Regular cardiac myocyte (primary cell): ENCODE data around the gene PLCB1. TPM values are rescaled to one million over a fixed set of nuclear protein-coding genes. Genes with fewer than 3 reads are reported as not detected.

Experiments used
- total RNA-seq: library from RNA; depleted of rRNA; stranded (reverse); fragments of >200 nt; gene quantifications from 2 replicates; pipeline ENCODE4 v1.2.3, GENCODE V29; 2014

The PLCB1 gene
- total RNA-seq: 21.7 and 23.4 TPM in 2 replicates

DNA sequence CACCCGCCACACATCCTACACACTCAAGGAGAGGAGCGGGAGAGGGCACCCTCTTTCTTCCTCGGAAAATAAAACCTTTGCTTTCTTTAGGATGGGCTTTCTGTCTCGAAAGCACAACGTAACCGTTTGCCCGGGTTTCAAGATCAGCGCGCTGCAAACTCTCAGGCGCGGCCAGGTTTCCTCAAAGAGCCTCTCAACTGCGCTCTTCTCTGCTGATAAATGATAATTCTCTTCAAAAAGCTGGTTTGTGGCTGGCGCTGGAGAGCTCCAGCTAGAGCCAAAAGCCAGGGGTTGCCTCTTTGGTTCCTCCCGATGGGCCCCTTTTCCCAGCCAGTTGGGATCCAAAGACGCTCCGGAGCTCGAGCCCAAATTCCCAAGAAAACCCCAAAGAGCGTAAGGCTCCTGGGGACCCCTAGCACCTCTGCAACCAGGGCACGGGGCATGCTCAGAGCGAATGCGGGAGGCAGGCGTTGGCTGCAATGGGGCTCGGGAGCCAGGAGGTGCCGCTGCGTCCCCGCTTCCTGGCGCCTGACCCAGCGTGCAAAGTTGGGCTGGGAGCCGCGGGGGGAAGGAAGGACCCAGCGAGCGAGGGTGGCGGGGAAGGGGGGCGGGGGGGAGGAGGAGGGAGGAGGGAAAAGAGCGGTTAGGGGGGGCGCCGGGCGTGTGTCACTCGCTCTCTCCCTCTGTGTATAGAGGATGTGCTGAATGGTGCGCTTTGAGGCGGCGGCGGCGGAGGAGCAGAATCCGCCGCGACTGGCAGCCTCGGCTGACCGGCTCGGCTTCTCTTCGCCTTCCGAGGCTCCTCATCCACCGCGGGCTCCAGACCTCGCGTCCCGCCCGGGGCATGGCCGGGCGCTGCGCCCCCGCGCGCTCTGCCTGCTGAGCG is at the start of gene PLCB1:
Gene PLCB1 (plus strand): TSS at position 669 of the 886 bp plus-strand sequence. CDS start 386 bp downstream, outside the sequence.

Other genes with a start within 250 kb of the PLCB1 start
- not detected in 2 replicates for gene HAO1, start 191.8 kb upstream of the PLCB1 start, total RNA-seq
- 21.7 and 26.5 TPM in 2 replicates for gene TMX4, start 112.5 kb upstream of the PLCB1 start, total RNA-seq